ENCODE data around the gene CAMKK1. TPM values are rescaled to one million over a fixed set of nuclear protein-coding genes. Genes with fewer than 3 reads are reported as not detected.

Gene CAMKK1
- total and polyA plus RNA-seq, 2 of the 4 experiments (the other 2 are of a cell fraction): 4.1 to 8.2 TPM

DNA sequence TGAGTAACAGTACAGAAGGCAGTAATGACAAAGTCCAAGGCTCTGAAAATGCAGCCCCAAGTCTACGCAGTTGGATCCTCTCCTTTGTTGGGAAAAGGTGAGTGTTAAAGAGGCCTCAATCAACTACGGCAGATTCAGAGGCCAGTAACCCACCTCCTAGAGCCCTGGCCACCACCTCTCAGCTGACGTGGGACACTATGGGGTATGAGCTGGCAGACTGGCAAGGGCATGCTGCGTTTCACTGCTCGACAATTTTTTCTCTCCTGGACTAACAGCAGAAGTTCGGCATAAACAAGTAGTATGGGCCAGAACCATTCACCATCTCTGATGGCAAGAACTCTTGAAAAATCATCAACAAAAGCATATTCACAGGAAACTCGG is 64.0 kb downstream of the CAMKK1 start:
- H3K36me3 ChIP-seq (ENCODE audit: control insufficient read depth, insufficient read depth, low read length): peaks cover 27% of the 10 kb centered on the region
- H3K4me2 ChIP-seq (ENCODE audit: low read depth, low read length): 0 out of 2 replicates have a peak overlapping the region, but pooled peaks have one; percentile 0
- H2AK9ac ChIP-seq (replicated peaks; ENCODE audit: low read depth, low read length, poor library complexity): no peak overlapping the region
- H2AFZ ChIP-seq (replicated peaks; ENCODE audit: low read length, poor library complexity): no peak overlapping the region
- peaks cover 24% of the 10 kb centered on the region for H4K20me1 ChIP-seq (ENCODE audit: insufficient read depth, low read length)
- 0 out of 2 replicates have a peak overlapping the region, but pooled peaks have one; percentile 0 for H3K14ac ChIP-seq (replicated peaks; ENCODE audit: low read depth, low read length)
- H3K4me3 ChIP-seq (ENCODE audit: insufficient read depth, low read depth, low read length): no peak overlapping the region
- H3K27ac ChIP-seq (ENCODE audit: insufficient read depth, low read length): peak overlapping the region; percentile 0; the same call in 1 of the 2 replicates
- dilution Hi-C loops (cut with HindIII; ENCODE audit: low sequenced_read_pairs, unreplicated experiment): no loop called here
- 0 out of 2 replicates have a peak overlapping the region, but pooled peaks have one; percentile 6 for H2BK120ac ChIP-seq (ENCODE audit: low read depth, low read length)
- peak overlapping the region; percentile 63; the same call in 1 of the 2 replicates for H2AK5ac ChIP-seq (ENCODE audit: low read depth, low read length)
- peak overlapping the region; percentile 1 for H3K4ac ChIP-seq (ENCODE audit: low read depth, low read length)
- in situ Hi-C loops (cut with MboI; ENCODE audit: low sequenced_read_pairs): loop anchor here (5.0 kb wide), 1 partner anchor 92 kb away; no protein-coding TSS in a partner anchor
- DNase-seq (no peak), ATAC-seq (ENCODE audit: low read depth) (no peak)
- H3K9me3 ChIP-seq (ENCODE audit: control insufficient read depth, insufficient read depth, low read length): no peaks in the 10 kb centered on the region
- H2BK5ac ChIP-seq (ENCODE audit: low read depth, low read length, poor library complexity, severe bottlenecking): peak overlapping the region; percentile 9
- peaks cover 10% of the 10 kb centered on the region for H3K9me1 ChIP-seq (ENCODE audit: insufficient read depth, low read length)
- WGBS, 2 experiments (ENCODE audit: extremely low coverage in 2 of 2, insufficient read length in 1 of 2): 72% methylated on average over 3 of the region's 7 CpGs; no CpG with 5 or more reads in 1 of the 2 experiments
- no peak overlapping the region; the same call in 1 of the 2 replicates for H3K23ac ChIP-seq (ENCODE audit: low read depth, low read length)
- intact Hi-C loops (cut with micrococcal nuclease): loop anchor here (1.0 kb wide), 1 partner anchor 91 kb away; no protein-coding TSS in a partner anchor
- no peak overlapping the region for H4K91ac ChIP-seq (ENCODE audit: insufficient read depth, low read depth, low read length)
- no peak overlapping the region for H3K56ac ChIP-seq (ENCODE audit: extremely low read depth, insufficient read depth, low read length)
- H3K79me1 ChIP-seq (ENCODE audit: low read depth in 1 of 2, low read length in 2 of 2): peaks cover 10 to 35% of the 10 kb centered on the region in 2 experiments
- H4K8ac ChIP-seq (ENCODE audit: low read depth in 2 of 2, low read length in 2 of 2): no peak overlapping the region
- TF ChIP-seq, protein P1, sequence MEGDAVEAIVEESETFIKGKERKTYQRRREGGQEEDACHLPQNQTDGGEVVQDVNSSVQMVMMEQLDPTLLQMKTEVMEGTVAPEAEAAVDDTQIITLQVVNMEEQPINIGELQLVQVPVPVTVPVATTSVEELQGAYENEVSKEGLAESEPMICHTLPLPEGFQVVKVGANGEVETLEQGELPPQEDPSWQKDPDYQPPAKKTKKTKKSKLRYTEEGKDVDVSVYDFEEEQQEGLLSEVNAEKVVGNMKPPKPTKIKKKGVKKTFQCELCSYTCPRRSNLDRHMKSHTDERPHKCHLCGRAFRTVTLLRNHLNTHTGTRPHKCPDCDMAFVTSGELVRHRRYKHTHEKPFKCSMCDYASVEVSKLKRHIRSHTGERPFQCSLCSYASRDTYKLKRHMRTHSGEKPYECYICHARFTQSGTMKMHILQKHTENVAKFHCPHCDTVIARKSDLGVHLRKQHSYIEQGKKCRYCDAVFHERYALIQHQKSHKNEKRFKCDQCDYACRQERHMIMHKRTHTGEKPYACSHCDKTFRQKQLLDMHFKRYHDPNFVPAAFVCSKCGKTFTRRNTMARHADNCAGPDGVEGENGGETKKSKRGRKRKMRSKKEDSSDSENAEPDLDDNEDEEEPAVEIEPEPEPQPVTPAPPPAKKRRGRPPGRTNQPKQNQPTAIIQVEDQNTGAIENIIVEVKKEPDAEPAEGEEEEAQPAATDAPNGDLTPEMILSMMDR (conservative IDR thresholded peaks at IDR 0.05; ENCODE audit: low read depth, low read length): no peak
- no peak for TF ChIP-seq NFE2L2 (IDR thresholded peaks at IDR 0.05; ENCODE audit: low read depth, low read length)
- TF ChIP-seq CHD1 (IDR thresholded peaks at IDR 0.05; ENCODE audit: low read depth, low read length): no peak
- TF ChIP-seq, protein P2, sequence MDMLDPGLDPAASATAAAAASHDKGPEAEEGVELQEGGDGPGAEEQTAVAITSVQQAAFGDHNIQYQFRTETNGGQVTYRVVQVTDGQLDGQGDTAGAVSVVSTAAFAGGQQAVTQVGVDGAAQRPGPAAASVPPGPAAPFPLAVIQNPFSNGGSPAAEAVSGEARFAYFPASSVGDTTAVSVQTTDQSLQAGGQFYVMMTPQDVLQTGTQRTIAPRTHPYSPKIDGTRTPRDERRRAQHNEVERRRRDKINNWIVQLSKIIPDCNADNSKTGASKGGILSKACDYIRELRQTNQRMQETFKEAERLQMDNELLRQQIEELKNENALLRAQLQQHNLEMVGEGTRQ (IDR thresholded peaks at IDR 0.05; ENCODE audit: low read depth, low read length): no peak
- TF ChIP-seq RFX5 (IDR thresholded peaks at IDR 0.05; ENCODE audit: low read depth, low read length): no peak
- no peak for TF ChIP-seq MAZ (IDR thresholded peaks at IDR 0.05; ENCODE audit: borderline replicate concordance, low read depth, low read length)
- TF ChIP-seq BHLHE40 (IDR thresholded peaks at IDR 0.05; ENCODE audit: low read depth, low read length): no peak
- no peak for TF ChIP-seq CEBPB (IDR thresholded peaks at IDR 0.05; ENCODE audit: low read depth, low read length)
- TF ChIP-seq SMC3 (IDR thresholded peaks at IDR 0.05; ENCODE audit: low read depth, low read length): no peak
- no peak for TF ChIP-seq RCOR1 (IDR thresholded peaks at IDR 0.05; ENCODE audit: insufficient replicate concordance, low read length)
- TF ChIP-seq MAFK (IDR thresholded peaks at IDR 0.05; ENCODE audit: low read depth, low read length): no peak
- H3K4me1 ChIP-seq (ENCODE audit: control insufficient read depth, insufficient read depth, low read length): peaks cover 10% of the 10 kb centered on the region
- no peak overlapping the region; the same call in 1 of the 2 replicates for H2BK20ac ChIP-seq (ENCODE audit: low read depth, low read length)
- BruUV-seq (replicated peaks): no TSS peak
- no peak overlapping the region for H4K5ac ChIP-seq (ENCODE audit: low read depth, low read length)
- no peaks in the 10 kb centered on the region for H3K27me3 ChIP-seq (ENCODE audit: control insufficient read depth, insufficient read depth, low read length)
- H3K9ac ChIP-seq (ENCODE audit: low read depth, low read length): no peak overlapping the region
- H3K18ac ChIP-seq (ENCODE audit: low read depth, low read length): peak overlapping the region; percentile 22; the same call in 1 of the 2 replicates
- ChIA-PET CTCF (interaction anchor here (0.7 to 2.7 kb wide), 3 partner anchors 18 to 228 kb away, joined by 3 to 17 read pairs (median 4); no protein-coding TSS in a partner anchor), POLR2A (ENCODE audit: unreplicated experiment) (no interaction called here)
- no peak overlapping the region for H2BK15ac ChIP-seq (ENCODE audit: low read depth, low read length)
